Measurements from ENCODE around the gene NCAPG. TPM values are rescaled to one million over a fixed set of nuclear protein-coding genes. Genes with fewer than 3 reads are reported as not detected.
A peak's percentile ranks its signal among the peaks of the same experiment; 100 is the strongest.
"Not testable (repeated sequence)": the region's sequence is repeated elsewhere in the genome, so short reads cannot be mapped to it uniquely, and the experiment has no call there.

The NCAPG gene
- total and polyA plus RNA-seq, 4 donors = 15.4 to 22.2 (median 19.2) TPM

GRCh38 chr4:17861906-17862305 is 51.1 kb downstream of the NCAPG start:
- DNase-seq (ENCODE audit: low read depth in 4 of 6, low spot score in 6 of 6); H3K27me3 ChIP-seq (ENCODE audit: control insufficient read depth, insufficient read depth, low read length): not testable (repeated sequence)

DNA sequence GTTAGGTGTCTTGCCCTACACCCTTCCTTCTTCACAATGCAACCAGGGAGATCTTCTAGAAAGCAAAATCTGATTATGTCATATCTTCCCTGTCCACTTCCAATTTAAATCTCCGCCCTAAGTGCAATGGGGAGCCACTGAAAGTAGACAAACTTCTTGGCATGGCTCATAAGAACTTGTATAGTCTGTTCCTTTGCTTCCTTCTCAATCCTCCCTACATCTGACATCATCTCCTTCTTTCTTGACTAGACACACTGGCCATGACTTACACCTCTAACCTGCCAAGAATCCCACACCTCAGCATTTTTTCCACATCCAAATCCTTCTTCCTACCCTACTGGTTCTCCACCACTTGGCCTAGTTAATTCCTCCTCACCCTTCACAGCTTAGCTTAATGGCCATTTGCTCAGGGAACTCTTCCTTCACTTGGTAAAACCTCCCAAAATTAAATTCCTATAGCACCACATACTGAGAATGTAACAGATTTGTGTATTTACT is 55.1 kb downstream of the NCAPG start:
- peaks cover 3% of the 10 kb centered on the region for H3K9me3 ChIP-seq (ENCODE audit: control insufficient read depth, insufficient read depth, low read length)
- no peaks in the 10 kb centered on the region for H3K4me1 ChIP-seq (ENCODE audit: control insufficient read depth, insufficient read depth, low read length)
- H3K36me3 ChIP-seq (ENCODE audit: control insufficient read depth, insufficient read depth, low read length) = no peaks in the 10 kb centered on the region
- no peak for DNase-seq (ENCODE audit: low read depth in 4 of 6, low spot score in 6 of 6)
- no peak overlapping the region for H3K27ac ChIP-seq (ENCODE audit: low read depth, low read length)
- 100% methylated on average over 1 of the region's 1 CpG for WGBS (ENCODE audit: insufficient coverage)
- H3K27me3 ChIP-seq (ENCODE audit: control insufficient read depth, insufficient read depth, low read length) = no peaks in the 10 kb centered on the region
- H3K4me3 ChIP-seq (ENCODE audit: low read depth, low read length) = no peak overlapping the region

More at GRCh38 chr4:17861906-17862305, 51.1 kb downstream of the NCAPG start:
- H3K4me1 ChIP-seq (ENCODE audit: control insufficient read depth, insufficient read depth, low read length); H3K9me3 ChIP-seq (ENCODE audit: control insufficient read depth, insufficient read depth, low read length); H3K4me3 ChIP-seq (ENCODE audit: low read depth, low read length); H3K36me3 ChIP-seq (ENCODE audit: control insufficient read depth, insufficient read depth, low read length); H3K27ac ChIP-seq (ENCODE audit: low read depth, low read length): not testable (repeated sequence)

- DNase-seq (ENCODE audit: low read depth in 4 of 6, low spot score in 6 of 6) = no peak
- H3K4me3 ChIP-seq (ENCODE audit: low read depth, low read length) = no peak overlapping the region
- H3K36me3 ChIP-seq (ENCODE audit: control insufficient read depth, insufficient read depth, low read length) = no peaks in the 10 kb centered on the region
- H3K4me1 ChIP-seq (ENCODE audit: control insufficient read depth, insufficient read depth, low read length) = no peaks in the 10 kb centered on the region
- WGBS (ENCODE audit: insufficient coverage) = no CpG with 5 or more reads among the region's 2 CpGs
- H3K27ac ChIP-seq (ENCODE audit: low read depth, low read length) = no peak overlapping the region
- no peaks in the 10 kb centered on the region for H3K27me3 ChIP-seq (ENCODE audit: control insufficient read depth, insufficient read depth, low read length)
- H3K9me3 ChIP-seq (ENCODE audit: control insufficient read depth, insufficient read depth, low read length) = peaks cover 3% of the 10 kb centered on the region
These were observed 56.0 kb downstream of the NCAPG start for GRCh38 chr4:17866810-17867209.

- H3K27ac ChIP-seq (ENCODE audit: low read depth, low read length) = no peak overlapping the region
- no peaks in the 10 kb centered on the region for H3K36me3 ChIP-seq (ENCODE audit: control insufficient read depth, insufficient read depth, low read length)
- no peaks in the 10 kb centered on the region for H3K4me1 ChIP-seq (ENCODE audit: control insufficient read depth, insufficient read depth, low read length)
- peak in 1 of 6 donors; percentile 21 for DNase-seq (ENCODE audit: low read depth in 4 of 6, low spot score in 6 of 6)
- no CpG with 5 or more reads among the region's 3 CpGs for WGBS (ENCODE audit: insufficient coverage)
- H3K27me3 ChIP-seq (ENCODE audit: control insufficient read depth, insufficient read depth, low read length) = no peaks in the 10 kb centered on the region
- no peak overlapping the region for H3K4me3 ChIP-seq (ENCODE audit: low read depth, low read length)
- H3K9me3 ChIP-seq (ENCODE audit: control insufficient read depth, insufficient read depth, low read length) = no peaks in the 10 kb centered on the region
These were observed 56.5 kb downstream of the NCAPG start for GRCh38 chr4:17867276-17867675.

GRCh38 chr4:17869327-17869726 is 58.5 kb downstream of the NCAPG start:
- Histone ChIP-seq H3K36me3 (ENCODE audit: control insufficient read depth, insufficient read depth, low read length) (no peaks in the 10 kb centered on the region), H3K4me1 (ENCODE audit: control insufficient read depth, insufficient read depth, low read length) (no peaks in the 10 kb centered on the region), H3K27ac (ENCODE audit: low read depth, low read length) (no peak overlapping the region), H3K9me3 (ENCODE audit: control insufficient read depth, insufficient read depth, low read length) (no peaks in the 10 kb centered on the region), H3K27me3 (ENCODE audit: control insufficient read depth, insufficient read depth, low read length) (no peaks in the 10 kb centered on the region), H3K4me3 (ENCODE audit: low read depth, low read length) (no peak overlapping the region)
- no peak for DNase-seq (ENCODE audit: low read depth in 4 of 6, low spot score in 6 of 6)
- 89% methylated on average over 2 of the region's 2 CpGs for WGBS (ENCODE audit: insufficient coverage)

DNA sequence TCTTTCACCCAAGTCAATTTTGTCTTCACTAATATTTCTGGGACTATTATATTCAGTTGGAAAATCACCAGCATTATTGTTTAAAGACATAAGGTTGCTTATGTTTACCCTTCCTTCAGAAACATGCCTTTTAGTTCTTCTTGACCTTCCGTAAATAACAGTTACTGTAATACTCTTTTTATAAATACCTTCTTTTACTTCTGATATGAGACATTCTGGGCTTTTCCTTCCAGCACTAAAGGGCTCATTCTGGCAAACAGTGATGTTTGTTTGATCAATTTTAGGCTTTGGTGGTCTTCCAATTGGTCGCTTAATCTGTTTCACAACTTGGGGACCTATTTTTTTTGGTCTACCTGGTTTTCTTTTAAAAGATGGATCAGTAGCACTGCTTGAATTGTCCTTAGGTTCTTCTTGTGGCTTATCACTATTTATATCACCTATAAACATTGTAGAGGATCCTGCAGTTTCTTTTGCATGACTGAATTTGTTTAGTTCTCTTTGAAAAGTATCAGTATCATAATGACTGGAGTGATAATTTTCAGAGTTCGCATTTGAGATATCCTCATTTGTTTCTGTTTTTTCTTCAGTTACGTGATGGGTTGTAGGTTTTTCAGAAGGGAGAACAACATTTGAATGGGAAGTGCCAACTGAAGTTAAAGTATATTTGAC is 64.8 kb downstream of the NCAPG start:
- 83% methylated on average over 1 of the region's 4 CpGs for WGBS (ENCODE audit: insufficient coverage)
- Histone ChIP-seq H3K9me3 (ENCODE audit: control insufficient read depth, insufficient read depth, low read length) (no peaks in the 10 kb centered on the region), H3K4me3 (ENCODE audit: low read depth, low read length) (no peak overlapping the region), H3K4me1 (ENCODE audit: control insufficient read depth, insufficient read depth, low read length) (no peaks in the 10 kb centered on the region), H3K36me3 (ENCODE audit: control insufficient read depth, insufficient read depth, low read length) (no peaks in the 10 kb centered on the region), H3K27ac (ENCODE audit: low read depth, low read length) (no peak overlapping the region), H3K27me3 (ENCODE audit: control insufficient read depth, insufficient read depth, low read length) (no peaks in the 10 kb centered on the region)
- no peak for DNase-seq (ENCODE audit: low read depth in 4 of 6, low spot score in 6 of 6)

- H3K4me3 ChIP-seq (ENCODE audit: low read depth, low read length) = no peak overlapping the region
- no peak overlapping the region for H3K27ac ChIP-seq (ENCODE audit: low read depth, low read length)
- no peaks in the 10 kb centered on the region for H3K27me3 ChIP-seq (ENCODE audit: control insufficient read depth, insufficient read depth, low read length)
- no CpG with 5 or more reads among the region's 4 CpGs for WGBS (ENCODE audit: insufficient coverage)
- DNase-seq (ENCODE audit: low read depth in 4 of 6, low spot score in 6 of 6) = no peak
- no peaks in the 10 kb centered on the region for H3K36me3 ChIP-seq (ENCODE audit: control insufficient read depth, insufficient read depth, low read length)
- no peaks in the 10 kb centered on the region for H3K4me1 ChIP-seq (ENCODE audit: control insufficient read depth, insufficient read depth, low read length)
- H3K9me3 ChIP-seq (ENCODE audit: control insufficient read depth, insufficient read depth, low read length) = no peaks in the 10 kb centered on the region
These were observed 66.2 kb downstream of the NCAPG start for GRCh38 chr4:17876943-17877342.

GRCh38 chr4:17877661-17878060 is 66.9 kb downstream of the NCAPG start:
- Histone ChIP-seq H3K27ac (ENCODE audit: low read depth, low read length) (no peak overlapping the region), H3K9me3 (ENCODE audit: control insufficient read depth, insufficient read depth, low read length) (no peaks in the 10 kb centered on the region), H3K4me3 (ENCODE audit: low read depth, low read length) (no peak overlapping the region), H3K36me3 (ENCODE audit: control insufficient read depth, insufficient read depth, low read length) (no peaks in the 10 kb centered on the region), H3K4me1 (ENCODE audit: control insufficient read depth, insufficient read depth, low read length) (no peaks in the 10 kb centered on the region), H3K27me3 (ENCODE audit: control insufficient read depth, insufficient read depth, low read length) (no peaks in the 10 kb centered on the region)
- WGBS (ENCODE audit: insufficient coverage) = 8% methylated on average over 2 of the region's 5 CpGs
- peak in 3 of 6 donors; percentile 5 to 67 (median 5) for DNase-seq (ENCODE audit: low read depth in 4 of 6, low spot score in 6 of 6)

GRCh38 chr4:17884063-17884462 is 73.3 kb downstream of the NCAPG start:
- WGBS (ENCODE audit: insufficient coverage) = 100% methylated on average over 1 of the region's 2 CpGs
- Histone ChIP-seq H3K27ac (ENCODE audit: low read depth, low read length) (no peak overlapping the region), H3K4me1 (ENCODE audit: control insufficient read depth, insufficient read depth, low read length) (no peaks in the 10 kb centered on the region), H3K9me3 (ENCODE audit: control insufficient read depth, insufficient read depth, low read length) (no peaks in the 10 kb centered on the region), H3K4me3 (ENCODE audit: low read depth, low read length) (no peak overlapping the region), H3K27me3 (ENCODE audit: control insufficient read depth, insufficient read depth, low read length) (no peaks in the 10 kb centered on the region), H3K36me3 (ENCODE audit: control insufficient read depth, insufficient read depth, low read length) (no peaks in the 10 kb centered on the region)
- DNase-seq (ENCODE audit: low read depth in 4 of 6, low spot score in 6 of 6) = no peak

GRCh38 chr4:17884511-17884910 is 73.7 kb downstream of the NCAPG start:
- no peak overlapping the region for H3K4me3 ChIP-seq (ENCODE audit: low read depth, low read length)
- H3K36me3 ChIP-seq (ENCODE audit: control insufficient read depth, insufficient read depth, low read length) = no peaks in the 10 kb centered on the region
- no peaks in the 10 kb centered on the region for H3K4me1 ChIP-seq (ENCODE audit: control insufficient read depth, insufficient read depth, low read length)
- H3K27ac ChIP-seq (ENCODE audit: low read depth, low read length) = no peak overlapping the region
- H3K9me3 ChIP-seq (ENCODE audit: control insufficient read depth, insufficient read depth, low read length) = no peaks in the 10 kb centered on the region
- WGBS (ENCODE audit: insufficient coverage) = 67% methylated on average over 1 of the region's 2 CpGs
- no peaks in the 10 kb centered on the region for H3K27me3 ChIP-seq (ENCODE audit: control insufficient read depth, insufficient read depth, low read length)
- no peak for DNase-seq (ENCODE audit: low read depth in 4 of 6, low spot score in 6 of 6)

Data from spinal cord (tissue), 10 donors.